Suprapubic skin (tissue), 4 donors: ENCODE results near the gene HNRNPR.

Source experiments
- CTCF ChIP-seq, 2 donors: fragments of 200-600 bp in 1 of 2; fragments of 450-650 bp in 1 of 2; sonication (generic) in 1 of 2; IDR thresholded peaks; one replicate each; pipeline ENCODE4 v1.5.1; 2016 to 2019; ENCODE audit warnings: antibody characterized with exemption in 2 of 2, mild to moderate bottlenecking in 1 of 2, moderate library complexity in 1 of 2
- POLR2A ChIP-seq, 2 donors: fragments of 450-650 bp; IDR thresholded peaks; one replicate each; pipeline ENCODE4 v1.6.1; 2017; ENCODE audit warnings: antibody characterized with exemption in 2 of 2, mild to moderate bottlenecking in 2 of 2, moderate library complexity in 2 of 2
- POLR2AphosphoS5 ChIP-seq, 3 donors: sonication (generic); formaldehyde crosslinking; IDR thresholded peaks; one replicate each; pipeline ENCODE4 v1.6.1; 2017; ENCODE audit warnings: antibody characterized with exemption in 3 of 3

GRCh38 chr1:23290836-23291565 is 53.1 kb downstream of the HNRNPR start:
- TF ChIP-seq CTCF (IDR thresholded peaks at IDR 0.05): no peak
- TF ChIP-seq POLR2AphosphoS5 (IDR thresholded peaks at IDR 0.05): no peak
- no peak for TF ChIP-seq POLR2A (IDR thresholded peaks at IDR 0.05)
